GM18508 (cell line): ENCODE results near the gene WNT3.
"Not testable (repeated sequence)": the region's sequence is repeated elsewhere in the genome, so short reads cannot be mapped to it uniquely, and the experiment has no call there.

Experiments
- ATAC-seq: cut with Tn5 transposase; IDR thresholded peaks from one replicate; pipeline ENCODE4 v1.9.1; 2021; ENCODE audit warnings: moderate number of reproducible peaks; ENCODE audit not compliant: insufficient read depth, unreplicated experiment

The WNT3 gene

DNA sequence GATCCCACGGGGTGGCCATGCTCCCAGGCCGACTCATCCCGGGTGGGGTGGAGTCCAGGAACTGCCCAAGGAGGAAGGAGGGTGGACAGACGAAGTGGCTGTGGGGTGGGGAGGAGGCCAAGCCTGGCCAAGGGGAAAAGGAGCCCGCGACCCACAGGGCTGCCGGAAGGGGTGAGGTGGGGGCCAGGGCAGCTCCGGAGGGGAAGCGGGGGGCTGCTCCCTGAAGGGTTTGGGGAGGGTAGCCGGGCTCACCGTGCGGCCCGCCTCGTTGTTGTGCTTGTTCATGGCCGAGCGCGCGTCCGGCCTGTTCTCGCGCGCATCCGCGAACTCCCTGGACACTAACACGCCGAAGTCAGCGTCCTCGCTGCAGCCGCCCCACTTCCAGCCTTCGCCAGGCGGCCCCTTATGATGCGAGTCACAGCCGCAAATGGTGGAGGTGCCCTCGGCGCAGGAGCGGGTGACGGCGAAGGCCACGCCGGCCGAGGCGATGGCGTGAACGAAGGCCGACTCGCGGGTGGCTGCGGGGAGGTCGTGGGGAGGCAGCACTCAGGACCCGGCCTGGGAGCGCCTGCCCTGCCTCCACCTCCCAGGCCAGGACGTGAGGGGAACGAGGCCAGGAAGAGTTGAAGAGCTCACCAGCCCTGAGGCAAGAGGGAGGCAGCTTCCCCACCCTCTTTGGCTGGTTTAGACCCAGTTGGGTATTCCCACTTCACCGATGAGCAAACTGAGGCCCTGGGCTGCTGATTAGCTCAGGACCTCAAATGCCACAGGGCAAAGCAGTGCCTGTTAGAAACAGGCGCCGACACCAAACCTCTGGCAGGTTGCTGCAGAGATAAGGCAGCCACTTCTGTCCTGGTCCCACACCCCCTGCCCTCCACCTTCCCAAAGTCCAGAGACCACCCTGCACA lies 48.7 kb downstream of the WNT3 start:
- no peak for ATAC-seq

DNA sequence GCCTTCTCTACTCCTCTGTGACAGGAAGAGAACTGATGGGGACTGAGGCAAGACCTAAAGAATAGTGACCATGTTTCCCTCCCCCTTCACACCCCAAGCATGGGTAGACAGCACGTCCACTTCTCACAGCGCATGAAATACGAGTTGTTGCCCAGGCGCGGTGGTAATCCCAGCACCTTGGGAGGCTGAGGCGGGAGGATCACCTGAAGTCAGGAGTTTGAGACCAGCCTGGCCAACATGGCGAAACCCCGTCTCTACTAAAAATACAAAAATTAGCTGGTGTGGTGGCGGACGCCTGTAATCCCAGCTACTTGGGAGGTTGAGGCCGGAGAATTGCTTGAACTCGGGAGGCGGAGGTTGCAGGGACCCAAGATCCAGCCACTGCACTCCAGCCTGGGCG lies 49.6 kb downstream of the WNT3 start:
- ATAC-seq = not testable (repeated sequence)

DNA sequence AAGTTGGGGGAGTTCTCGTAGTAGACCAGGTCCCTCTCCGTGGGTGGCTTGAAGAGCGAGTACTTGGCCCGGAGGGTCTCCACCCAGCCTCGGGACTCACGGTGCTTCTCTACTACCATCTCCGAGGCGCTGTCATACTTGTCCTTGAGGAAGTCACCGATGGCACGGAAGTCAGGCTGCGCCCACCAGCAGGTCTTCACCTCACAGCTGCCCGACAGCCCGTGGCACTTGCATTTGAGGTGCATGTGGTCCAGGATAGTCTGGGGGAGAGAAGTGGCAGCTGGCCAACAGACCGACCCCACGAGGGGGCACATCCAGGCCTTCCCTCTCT lies 50.0 kb downstream of the WNT3 start:
- no peak for ATAC-seq

DNA sequence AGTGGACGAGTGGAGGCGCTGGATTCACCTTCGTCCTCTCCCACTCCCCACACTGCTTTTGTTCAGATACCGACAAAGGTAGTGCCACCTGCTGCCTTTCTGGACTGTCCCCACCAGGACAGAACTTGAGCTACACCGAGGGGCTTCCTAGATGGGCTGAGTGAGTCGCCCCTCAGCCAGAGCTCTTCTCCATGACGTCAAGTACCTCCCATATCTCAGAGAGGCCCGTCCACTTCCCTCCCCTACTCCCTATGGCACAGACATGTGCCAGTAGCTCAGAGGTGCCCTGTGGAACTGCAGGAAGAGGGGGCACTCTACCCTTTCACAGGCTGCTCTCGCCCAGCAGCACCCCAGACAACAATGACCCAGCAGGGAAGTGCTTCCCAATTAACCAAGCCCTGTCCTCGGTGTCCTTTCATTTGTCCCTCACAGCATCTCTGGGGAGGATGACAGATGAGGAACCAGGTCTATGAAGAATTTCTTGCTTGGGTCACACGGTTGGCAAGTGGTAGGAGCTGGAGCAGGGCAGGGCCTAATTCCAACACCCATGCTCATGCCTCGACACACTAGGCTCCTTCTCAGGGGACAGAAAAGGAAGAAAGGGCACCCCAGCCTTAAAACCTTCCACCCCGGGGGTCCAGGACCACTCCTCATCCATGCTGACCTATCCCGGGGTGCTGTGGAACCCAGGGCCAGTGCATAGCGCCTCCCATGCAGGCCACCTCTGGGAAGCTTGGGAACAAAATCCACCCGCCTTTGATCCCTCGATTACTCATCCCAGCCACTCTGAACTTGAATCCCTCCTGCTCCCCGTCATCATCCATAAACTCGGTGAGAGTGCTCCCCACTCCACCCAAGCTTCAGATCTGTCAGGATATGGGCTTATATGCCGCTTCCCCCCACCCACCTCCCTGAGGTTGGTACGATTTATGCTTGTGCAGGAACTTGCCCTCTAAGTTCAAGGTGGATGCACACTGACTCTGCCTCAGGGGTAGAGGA lies 51.7 kb downstream of the WNT3 start:
- no peak for ATAC-seq

DNA sequence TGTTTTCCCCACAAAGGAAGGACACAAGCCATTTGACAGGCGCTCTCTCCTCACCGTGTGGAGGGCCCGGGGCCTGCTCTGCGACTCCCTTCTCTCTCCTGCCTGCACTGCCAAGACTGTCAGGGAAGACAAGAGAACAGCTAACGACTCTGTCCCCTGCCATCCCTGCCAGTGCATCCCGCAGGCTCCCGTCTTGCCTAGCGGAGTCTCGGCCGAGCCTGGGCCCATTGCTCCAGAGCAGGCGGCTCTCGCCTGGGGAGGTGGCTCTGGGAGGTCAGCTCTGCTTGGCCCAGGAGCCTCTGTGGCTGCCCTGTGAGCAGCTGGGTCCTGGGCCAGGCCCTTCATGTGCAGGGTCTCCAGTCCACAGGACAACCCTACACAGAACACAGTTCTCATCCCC lies 53.0 kb downstream of the WNT3 start:
- ATAC-seq = no peak

DNA sequence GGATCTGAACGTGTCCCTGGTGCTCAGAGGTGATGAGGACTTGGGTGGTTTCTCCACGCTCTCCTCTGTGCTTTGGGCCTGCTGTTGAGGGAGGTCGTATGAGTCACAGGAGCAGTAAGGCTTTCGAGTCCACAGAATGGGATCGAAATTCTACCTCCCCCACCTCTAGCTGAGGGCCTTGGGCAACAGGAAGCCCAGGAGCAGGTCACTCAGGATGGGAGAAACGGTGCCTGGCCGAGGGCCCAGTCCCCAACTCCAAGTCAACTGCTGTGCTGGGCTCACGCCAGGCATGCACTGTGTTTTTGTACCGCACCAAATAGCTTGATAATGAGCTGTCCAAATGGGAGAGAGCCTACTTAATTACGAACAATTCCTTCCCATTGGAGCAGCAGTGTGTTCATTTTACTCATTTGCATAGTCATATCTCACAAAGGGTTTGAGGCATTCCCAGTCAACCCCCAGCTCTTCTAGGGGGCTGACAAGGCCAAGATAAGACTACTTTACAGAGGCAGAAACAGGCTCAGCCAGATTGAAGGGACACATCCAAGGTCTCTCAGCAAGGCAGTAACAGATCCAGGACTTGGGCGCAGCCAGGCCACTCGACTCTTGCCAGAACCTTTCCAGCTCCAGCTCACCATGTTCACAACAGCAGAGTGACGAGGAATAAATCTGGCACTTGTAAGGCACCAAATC lies 53.6 kb downstream of the WNT3 start:
- no peak for ATAC-seq

DNA sequence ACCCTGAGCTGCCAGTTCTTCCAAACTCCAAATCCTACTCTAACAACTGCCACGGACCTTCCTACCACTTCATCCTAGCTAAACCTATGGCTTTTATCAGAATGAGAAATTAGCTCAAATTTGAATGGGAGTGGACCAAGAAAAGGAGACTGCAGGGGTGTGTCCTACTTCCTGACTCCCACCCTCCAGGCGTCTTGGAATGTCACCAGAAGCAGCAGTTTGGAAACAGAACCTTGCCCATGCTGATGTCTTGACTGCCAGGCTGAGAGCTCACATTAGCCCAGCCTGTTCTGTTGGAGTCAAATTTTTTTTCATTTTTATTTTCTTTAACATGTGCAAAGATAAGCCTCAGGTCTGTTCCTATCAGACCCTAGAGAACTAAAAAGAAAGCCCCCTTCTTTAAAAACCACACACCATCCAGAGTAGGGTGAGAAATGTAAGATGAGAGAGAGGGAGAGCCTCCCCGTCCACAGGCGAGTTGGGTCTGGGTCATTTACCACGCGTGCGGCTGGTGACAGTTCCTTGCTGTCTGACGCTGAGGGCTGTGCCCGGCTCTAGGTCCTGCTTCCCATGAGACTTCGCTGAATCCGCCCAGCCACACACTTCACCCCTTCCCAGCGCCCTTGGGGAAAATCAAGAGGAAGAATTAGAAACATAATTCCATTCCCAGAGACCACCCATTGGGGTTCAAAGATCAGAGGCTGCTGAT lies 54.3 kb downstream of the WNT3 start:
- ATAC-seq = no peak

DNA sequence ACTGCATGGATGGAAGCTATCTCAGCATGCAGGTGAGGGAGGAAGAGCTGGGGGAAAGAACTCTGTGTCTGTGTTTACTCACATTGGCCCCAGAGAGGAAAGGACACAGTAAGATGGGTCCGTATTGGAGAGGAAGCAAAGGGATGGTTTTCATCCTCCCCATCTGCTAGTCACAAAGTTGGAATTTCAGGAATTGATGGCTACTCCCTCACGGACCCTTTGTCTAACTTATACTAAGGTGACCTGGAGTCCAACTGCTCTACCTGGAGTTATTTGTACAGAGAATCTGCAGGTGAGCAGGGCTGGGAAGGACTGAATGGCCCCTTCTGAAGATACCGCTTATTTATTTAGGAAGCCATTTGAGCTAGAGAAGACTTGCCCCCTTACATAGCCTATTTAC lies 55.1 kb downstream of the WNT3 start:
- no peak for ATAC-seq

DNA sequence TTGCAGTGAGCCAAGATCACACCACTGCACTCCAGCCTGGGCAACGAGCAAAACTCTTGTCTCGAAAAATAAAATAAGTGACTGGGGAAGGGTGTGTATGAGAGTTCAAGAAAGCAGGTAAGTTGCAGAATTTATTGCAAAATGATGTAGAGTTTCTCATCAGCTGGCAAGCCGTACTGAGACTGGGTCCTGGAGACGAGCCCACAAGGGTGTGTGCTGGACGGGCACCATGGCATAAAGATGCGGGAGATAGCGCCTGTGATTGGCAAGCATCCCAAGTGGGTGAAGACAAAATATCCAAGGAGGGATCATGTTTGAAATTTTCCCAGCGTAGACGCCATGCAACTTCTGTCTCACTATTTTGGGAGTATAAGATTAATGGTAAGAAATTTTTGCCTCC lies 59.4 kb downstream of the WNT3 start:
- ATAC-seq = no peak

DNA sequence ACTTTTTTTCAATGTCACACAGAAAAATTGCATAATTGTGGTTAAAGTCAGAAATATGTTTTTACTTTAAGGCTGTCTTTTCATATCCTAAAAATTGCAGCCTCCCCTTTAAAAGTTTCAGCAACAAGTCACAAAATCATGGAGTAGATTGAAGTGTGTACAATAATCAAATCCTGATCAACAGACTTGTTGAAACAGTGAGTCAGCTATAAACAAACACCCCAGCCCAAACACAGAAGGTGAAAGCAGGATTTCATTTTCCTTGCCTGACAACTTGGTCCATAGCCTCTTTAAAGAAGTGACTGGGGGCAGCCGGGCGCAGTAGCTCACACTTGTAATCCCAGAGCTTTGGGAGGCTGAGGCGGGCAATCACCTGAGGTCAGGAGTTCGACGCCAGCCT lies 59.9 kb downstream of the WNT3 start:
- no peak for ATAC-seq

DNA sequence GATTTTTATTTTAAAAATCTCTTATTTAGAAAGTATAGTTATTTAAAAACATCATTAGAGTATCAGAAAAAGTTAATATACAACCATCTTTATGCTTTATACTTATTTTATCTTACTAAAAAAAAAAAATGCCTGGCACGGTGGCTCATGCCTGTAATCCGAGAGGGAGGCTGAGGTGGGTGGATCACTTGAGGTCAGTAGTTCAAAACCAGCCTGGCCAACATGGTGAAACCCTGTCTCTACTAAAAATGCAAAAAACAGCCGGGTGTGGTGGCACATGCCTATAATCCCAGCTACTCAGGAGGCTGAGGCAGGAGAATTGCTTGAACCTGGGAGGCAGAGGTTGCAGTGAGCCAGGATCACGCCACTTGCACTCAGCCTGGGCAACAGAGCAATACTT lies 60.9 kb downstream of the WNT3 start:
- ATAC-seq = not testable (repeated sequence)

DNA sequence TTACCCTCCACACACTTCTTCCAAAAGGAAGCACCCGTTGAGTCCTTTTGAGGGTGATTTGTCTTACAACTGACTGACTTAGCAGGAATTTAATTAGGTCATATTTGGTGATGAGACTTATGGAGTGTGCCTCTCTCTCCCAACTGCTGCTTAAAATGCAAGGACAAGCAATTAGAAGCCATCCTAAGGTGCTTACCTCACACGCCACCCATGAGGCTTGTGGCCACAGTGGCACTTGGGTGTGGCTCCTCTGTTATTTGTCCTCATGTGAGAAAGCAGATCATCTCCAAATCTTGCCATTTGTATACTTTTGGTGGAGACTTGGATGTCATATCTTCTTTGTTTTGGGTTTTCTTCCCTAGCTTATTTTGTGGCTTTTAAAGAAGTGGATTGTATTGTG lies 61.6 kb downstream of the WNT3 start:
- ATAC-seq = no peak

DNA sequence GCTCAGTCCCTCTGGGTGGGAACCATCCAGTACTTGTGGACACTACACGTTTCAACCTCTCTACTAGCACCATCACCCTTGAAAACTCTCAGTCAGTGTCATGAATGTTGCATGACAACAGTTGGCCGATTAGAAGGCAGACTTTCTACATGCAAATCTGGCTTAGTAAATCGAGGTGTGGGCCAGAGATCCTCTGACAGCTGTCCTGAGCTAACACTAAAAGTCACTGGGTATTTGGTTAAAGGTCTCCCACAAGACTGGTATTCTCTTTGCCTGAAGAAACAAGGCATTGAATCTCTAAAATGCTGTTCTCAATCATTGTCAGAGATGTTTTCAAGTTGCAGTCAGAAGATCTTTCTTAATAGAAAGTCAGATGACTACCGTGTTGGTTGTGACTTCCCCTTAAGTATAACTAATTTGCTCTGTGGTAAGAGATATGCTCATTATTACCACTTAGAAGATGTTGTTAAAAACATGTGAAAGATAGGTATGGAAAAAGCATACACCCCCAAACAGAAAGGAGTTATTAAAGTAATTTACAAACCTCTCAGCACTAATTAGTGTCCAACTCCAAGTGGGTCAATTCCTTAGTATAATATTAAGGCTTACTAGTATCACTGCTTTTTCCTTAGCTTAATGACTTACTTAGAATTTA lies 62.3 kb downstream of the WNT3 start:
- no peak for ATAC-seq

DNA sequence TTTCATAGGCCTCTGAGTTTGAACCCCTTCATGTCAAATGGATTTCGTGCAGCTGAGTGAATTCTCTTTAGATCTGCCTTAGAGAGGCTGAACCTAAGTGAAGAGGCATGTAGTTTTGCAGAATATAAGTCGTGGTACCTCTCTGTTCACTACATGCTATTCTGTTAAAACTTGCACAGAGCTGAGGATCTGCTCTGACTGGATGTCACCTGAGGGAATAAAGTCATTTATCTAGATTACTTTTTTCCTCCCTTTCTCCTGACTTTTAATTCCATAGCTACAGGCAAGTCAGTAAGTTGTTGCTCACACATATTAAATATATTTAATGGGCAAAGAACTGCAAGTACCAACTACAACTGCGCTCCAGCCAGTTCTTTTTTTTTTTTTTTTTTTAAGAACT lies 64.7 kb downstream of the WNT3 start:
- no peak for ATAC-seq

DNA sequence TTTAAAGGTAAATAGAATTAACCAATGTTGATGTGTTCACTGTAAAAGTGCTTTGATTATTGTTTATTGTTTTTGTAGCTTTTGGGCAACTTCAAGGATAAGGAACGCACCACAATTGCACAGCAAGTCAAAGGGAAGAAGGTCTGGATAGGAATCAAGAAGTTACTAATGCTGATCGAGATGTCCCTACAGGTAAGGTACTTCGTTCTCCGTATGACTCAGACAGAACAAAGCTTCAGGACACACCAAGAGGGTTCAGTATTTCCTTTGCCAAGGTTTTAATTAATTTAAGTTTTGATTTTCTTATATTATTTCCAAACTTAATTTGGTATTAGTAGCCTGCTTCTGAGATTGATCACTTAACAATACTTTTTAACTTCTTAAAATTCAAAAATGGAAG lies 67.1 kb downstream of the WNT3 start:
- no peak for ATAC-seq

DNA sequence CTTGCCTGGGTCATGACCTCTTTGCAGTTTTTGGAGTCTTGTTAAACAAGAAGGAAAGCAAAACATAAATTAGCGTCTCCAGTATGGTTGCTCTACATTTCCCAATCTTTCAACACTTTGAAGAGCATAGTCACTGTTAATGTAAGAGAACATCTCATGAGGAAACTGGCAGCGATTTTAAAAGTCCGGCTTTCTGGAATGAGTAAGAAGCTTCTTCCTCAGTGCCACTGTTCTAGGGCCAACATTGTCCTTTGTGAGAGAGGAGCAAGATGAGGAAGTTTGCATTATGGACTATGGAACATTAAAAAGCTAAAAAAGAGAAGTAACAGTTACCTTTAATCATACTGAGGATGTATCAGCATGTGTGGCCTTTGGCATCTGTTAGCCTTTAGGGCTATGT lies 73.1 kb downstream of the WNT3 start:
- no peak for ATAC-seq

DNA sequence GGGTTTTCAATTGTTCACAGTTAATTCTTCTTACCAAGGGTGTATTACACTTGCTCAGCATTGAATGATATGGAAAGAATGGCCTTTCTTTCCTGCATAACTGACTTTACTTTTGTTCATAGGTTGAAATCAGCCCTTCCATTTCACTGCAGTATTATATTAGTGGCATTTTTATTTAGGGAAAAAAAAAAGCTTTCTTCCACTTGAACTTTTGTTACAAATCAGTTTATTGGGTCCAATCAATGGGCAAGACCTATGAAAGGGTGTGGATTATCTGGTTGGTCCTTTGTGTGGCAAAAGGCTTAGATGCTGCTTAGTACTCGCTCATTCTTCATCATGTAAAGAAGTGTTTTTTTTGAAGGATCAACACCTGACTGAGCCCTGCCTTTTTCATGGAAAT lies 74.1 kb downstream of the WNT3 start:
- no peak for ATAC-seq

DNA sequence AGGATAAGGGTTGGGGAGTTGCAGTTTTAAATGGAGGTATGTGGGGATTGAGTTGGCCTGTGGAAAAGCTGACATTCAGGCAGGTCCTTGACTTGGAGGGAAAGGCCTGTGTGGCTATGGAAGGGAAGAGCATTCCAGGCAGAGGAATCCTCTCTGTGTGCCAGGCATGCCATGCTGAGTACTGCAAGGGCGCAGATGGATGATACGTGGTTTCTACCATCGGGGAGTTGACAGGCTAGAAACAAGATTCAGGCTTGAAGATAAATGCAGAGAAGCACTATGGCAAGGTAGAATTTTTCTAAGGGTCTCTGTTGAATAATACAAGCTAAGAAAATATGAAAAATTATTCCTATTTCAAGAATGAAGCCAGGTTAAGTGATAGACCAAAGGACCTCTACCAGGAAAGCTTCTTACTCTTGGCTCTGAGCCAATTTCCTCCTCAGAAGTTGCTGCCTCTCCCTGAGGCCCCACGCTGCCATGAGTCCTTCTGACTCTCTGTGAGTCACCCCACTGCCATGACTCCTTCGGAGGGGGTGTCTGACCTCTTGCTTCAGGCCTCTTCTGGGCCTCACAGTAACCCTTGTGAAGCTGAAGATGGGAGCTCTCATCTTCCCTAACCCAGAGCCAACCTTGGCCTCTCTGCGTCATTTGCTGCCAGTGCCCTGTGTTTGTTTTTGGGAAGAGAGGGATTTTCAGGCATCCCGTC lies 75.8 kb downstream of the WNT3 start:
- ATAC-seq = no peak

DNA sequence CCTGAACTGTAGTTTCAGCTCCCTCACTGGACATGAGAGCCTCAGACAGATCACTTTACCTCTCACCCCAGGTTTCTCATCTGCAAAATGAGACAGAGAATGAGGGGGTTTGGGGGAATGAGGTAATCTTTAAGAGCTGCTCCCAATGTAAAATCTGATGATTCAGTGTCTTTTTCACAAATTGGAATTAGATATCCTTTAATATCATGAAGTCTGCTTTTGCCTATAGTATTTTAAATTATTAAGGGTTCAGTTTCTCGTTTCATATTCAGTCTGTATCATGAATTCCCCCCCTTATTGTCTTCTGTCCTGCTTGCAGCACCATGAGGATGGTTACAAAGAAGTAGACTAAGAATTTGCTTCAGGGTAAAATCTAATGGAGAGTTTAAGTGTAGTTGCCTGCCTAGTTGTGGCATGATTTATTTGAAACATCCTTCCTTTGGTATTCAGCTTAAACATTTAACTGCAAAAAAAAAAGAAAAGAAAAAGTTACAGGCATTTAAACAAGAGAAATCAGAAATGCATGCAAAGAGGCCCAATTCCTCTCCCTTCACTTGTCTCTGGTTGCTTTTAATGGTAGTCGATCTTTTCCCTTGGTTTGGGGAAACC lies 77.3 kb downstream of the WNT3 start:
- no peak for ATAC-seq
